HG02759 (cell line): ENCODE data around the gene TMEM30A.

ENCODE experiments used
- ATAC-seq: cut with Tn5 transposase; IDR thresholded peaks from one replicate; pipeline ENCODE4 v1.9.1; 2021; ENCODE audit warnings: mild to moderate bottlenecking, moderate library complexity; ENCODE audit not compliant: unreplicated experiment

TMEM30A gene

DNA sequence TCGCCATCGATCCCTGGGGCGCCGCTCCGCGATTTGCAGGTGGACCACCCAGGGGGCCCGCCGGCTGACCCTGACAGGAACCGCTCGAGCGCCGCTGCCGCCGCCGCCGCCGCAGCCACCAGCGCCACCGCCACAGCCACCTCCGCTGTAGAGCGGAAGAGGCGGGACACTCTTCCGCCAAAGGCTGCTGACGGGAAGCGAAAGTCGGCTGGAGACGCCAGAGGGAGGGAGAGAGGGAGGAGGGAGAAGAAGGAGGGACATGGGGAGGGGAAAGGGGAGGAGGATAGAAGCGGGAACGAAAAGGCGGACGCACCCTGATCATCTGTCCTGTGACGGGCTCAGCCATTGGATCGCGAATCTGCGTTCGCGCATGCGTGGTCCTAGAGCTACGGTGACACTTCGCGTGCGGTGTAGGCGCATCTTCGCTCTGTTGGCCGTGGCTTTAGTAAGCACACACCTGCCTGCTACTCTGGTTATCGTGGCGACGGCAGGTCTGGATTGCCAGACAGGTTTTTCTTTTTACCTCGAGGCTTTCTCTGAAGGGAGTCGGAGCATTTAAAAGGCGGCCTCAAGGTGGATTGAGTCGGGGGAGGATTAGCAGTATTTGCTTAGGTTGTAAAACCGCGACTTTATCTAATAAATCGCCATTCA lies at the start of gene TMEM30A:
TSS of gene TMEM30A (minus strand) at position 161 of the 651 bp plus-strand sequence. CDS start at position 7, 154 bp downstream.
- ATAC-seq = peak; percentile 92

DNA sequence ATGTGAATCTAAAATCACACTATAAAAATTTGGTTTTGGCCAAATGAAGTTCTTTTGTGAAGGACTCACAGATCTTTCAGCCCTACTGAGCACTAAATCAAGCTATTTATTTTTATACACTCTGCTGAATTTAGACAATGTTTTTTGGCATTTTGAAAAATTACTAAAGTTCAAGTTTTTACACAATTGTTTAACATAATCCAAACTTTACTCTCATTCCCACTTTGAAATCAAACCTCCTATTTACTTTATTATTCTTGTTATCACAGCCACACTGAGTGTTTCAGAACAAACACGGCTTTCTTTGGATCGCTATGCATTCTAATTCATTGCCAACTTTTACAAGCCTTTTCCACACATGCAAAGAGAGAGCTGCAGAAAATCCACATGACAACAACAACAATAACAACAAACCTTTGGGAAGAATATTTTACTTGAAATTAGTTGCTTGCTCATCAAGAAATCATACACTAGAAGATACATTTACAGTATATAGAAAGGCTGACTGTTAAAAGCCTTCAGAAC lies 49.1 kb upstream of the TMEM30A start:
- no peak for ATAC-seq

DNA sequence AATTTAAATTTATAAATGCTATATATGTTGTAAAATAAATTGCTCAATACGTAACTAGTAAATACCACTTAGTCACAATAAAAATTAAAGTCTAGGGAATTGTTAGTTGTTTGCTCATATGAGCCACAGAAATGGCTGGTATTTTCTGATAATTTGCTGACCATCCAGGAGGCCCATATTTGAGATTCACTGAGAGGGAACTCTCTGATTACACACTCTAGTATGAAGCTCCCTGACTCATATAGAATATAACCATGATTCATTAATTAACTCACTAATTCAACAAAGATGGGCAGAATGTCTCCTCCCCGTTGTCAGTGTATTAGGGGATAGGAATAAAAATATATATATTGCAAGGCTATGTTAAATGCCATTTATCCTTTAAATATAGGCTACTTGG lies 46.6 kb upstream of the TMEM30A start:
- no peak for ATAC-seq

DNA sequence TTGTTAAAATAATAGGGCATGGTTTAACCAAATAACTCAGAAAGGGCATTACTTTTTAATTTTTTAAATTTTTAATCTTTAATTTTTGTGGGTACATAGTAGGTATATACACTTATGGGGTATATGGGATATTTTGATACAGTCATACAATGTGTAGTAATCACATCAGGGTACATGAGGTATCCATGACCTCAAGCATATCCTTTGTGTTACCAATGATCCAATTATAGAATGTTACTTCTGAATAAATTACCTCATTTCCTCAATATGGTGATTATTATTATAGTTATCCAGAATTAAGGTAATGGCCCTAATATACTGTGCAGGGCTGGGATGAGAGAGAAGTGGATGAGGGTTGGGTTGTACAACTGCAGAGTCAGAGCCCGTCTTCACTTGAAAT lies 45.1 kb upstream of the TMEM30A start:
- no peak for ATAC-seq

DNA sequence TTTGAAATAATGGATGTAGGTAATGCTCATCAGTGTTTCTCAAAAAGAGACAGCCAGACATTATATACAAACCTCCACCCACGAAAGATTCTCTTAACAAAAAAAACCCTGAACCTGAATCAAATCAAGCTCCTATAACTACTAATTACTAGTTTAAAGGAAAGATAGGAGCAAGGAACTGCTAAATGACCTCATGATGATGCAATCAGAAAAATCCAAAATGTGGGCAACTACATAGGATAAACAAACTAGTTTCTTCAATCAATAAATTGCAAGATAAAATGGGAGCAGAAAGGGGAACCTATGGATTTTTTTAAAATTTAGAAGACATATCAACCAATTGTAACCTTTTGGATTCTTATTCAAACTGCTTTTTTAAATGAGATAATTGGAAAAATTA lies 43.2 kb upstream of the TMEM30A start:
- ATAC-seq = no peak

DNA sequence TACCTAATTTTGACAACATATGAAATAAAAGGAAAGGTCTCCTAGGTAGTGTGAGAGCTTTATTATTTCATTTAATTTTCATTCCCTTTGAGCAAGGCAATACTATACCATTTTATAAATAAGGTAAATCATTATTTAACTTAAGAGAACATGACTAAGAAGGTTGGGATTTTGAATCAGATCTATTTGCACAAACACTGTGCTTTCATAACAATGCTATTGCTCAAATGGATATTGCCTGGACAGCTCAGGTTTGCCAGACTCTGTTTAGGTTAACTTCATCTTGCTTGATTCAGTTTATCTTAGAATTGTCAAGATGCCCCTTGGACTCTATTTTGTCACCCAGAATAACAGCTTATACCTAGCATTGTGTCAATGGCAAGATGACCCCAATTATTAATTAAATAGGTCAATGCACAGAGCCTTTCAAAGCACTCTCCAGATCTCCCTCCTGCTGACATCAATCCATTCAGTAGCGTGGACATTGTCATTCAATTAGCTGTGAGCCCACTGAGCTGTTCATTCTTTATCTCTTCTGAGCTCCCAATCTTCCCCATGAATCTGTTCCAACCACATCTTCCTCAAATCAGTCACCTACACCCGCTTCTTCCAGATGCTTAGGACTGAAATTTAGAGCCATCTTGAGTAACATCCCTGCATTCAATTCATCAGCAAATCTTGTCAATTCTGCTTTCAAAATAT lies 42.1 kb upstream of the TMEM30A start:
- ATAC-seq = no peak

DNA sequence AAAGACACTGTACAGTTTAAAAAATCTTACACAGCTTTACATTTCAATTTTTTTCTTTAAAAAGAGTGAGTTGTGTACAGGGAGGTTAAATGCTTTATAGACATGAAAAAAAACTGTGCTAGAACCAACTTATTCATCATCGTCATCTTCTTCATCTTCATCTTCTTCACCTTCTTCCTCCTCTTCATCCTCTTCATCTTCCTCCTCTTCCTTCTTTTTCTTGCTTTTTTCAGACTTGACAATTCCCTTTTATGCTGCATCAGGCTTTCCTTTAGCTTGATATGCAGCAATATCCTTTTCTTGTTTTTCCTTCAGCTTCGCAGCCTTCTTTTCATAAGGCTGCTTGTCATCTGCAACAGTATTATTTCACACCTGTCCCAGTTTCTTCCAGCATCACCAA lies 34.3 kb upstream of the TMEM30A start:
- no peak for ATAC-seq

DNA sequence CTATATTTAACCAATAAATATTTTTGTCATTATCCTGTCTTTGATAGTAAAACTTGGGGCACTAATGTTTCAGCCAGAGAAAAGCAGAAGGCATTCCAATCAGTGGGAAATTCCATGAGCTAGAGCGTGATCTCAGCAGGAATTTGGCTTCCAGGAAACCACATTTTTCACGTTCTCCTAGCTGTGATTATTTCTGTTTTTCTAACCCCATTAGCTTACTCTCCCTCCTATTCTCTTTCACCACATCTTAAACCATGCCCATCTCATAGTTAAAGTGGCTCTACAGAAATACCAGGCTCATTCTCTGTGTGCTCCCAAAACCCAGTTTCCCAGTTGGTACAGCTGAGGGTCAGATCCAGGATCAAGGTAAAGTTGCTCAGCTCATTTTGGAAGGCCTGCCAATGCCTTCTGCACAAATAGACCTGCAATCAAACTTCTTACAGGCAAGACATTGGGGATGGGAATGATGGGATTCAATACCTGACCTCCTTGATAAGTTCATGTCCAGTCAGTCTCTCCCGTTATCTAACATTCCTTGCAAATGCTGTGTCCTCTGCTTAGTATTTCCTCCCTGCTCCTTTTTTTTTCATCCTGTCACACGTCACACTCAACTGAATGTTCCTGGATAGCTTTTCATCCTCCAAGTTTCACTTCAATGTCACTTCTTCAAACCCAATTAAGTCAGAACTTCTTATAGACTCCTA lies 33.1 kb upstream of the TMEM30A start:
- no peak for ATAC-seq

DNA sequence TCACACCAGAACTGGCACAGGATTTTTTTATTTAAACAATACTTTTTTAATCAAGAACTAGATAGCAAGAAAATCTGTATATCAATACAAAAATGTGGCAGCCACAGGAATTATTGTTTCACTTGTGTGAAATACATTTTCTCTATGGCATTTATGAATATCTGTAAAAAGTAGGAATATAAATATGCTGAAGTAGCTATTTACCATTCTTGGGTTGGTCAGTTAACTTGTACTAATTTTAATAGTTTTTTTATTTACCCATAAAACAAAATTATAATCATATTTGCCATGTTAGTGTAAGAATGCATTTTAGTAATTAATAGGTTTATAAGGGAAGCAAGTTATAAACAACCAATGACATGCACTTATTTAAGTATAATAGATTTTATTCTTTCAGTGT lies 31.4 kb upstream of the TMEM30A start:
- ATAC-seq = no peak

DNA sequence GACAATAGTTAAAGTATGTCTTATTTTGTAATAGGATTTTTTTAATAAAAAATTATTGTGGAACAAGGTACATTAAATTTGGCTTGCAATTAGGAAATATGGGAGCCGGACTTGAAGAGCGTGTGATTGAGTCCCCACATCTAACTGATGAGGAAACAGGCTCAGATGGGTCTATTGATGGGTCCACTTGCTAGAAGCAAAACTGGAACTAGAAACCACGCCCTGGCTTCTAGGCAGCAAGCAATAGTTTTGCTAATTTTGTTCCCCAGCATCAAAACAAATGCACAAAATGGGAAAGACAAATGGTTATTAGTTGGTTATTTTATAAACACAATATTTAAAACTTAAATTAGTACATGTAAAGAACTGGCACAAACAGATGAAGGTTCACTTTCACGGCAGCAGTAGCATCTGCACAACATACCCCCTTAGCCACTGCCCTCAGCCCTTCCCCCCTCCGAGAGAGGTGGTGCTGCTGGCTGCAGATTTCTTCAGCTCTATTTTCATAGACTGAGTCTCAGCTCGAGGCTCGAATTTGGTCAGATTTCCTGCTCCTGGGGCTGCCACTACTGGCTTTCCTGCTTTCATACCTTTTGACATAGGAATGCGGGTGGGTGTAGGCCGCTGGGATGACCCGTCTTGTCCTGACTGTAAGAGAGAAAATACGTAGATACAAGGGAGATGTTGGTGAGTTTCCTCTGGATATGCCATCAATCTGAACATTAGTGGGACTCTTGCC lies 23.8 kb upstream of the TMEM30A start:
- no peak for ATAC-seq

DNA sequence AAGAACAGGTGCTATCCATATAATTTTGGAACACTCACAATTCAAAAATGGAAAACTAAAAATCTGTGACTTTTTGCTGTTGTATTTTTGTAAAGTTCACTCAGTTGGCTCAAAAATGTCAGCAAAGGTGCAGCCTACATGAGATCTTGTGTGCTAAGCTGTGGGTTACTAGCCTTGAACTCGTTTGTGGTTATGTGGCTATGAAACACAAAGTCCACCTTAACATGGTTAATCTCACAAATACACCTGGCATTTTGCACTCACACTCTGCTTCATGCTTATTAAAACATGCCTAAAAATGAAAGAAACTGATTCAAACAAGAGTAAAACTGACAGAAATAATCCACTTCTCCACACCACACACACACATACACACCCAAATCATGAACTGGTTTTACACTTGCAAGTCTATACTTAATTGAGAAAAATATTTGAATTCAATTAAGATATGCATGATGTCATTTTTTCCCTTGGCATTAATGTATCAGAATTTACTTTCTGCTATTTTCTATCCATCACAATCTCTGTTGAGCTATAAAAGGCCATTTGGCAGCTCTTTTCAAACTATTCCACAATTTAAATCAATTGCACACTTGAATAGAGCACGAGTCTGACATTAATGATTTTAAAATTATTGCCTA lies 22.9 kb upstream of the TMEM30A start:
- ATAC-seq = no peak

DNA sequence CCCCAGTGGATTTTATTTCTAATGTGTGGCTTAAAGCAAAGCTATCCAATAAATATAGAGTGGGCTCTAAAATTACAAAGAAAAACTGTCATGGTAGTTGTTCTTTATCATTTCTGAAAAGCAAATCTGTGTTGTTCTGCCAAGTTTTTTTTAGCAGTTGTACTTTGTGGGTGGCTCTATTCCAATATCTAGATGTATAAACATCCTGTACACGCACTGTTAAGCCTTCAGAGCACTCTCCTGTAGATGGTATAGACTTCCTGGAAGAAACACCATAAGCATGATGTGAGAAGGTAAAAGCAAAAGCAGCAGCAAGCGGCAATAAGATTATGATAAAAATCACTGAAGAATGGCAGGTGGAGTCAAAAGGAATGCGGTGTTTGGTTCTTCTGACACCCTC lies 21.5 kb upstream of the TMEM30A start:
- ATAC-seq = no peak

DNA sequence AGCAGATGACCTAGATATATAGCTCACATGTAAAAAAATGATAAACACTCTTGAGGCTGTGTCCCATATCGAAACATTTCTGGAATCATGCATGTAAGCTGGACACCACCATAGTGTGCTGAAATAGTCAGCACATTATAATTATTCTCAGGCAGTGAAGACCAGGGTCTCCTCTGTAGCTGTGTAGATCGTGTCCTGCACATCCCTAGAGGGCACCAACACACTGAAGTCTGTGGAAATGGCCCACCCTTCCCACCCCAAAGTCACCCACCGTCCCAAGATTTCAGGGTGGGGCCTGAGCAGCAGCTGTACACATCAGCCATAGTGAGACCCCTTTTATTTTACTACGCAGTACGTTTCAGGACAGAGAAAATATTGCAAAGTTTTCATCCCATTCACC lies 21.0 kb upstream of the TMEM30A start:
- no peak for ATAC-seq

DNA sequence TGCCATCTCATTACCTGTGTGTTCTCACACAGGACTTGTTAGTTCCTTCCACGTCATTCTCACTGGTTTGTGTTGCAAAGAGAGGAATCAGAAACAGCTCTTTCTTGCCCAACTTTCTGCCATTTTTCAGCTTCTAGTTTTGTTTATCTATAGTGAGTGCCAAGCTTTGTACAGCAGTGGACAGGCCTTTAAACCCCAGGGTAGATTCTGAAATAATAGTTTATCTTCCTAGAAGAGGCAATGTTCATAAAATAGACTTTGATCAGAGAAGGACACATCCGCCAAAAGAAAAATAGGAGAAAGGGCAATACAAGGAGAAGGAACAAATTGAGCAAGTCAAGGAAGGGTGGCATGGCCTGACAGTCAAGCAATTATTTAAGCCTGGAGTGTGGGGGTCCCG lies 17.7 kb upstream of the TMEM30A start:
- ATAC-seq = no peak

DNA sequence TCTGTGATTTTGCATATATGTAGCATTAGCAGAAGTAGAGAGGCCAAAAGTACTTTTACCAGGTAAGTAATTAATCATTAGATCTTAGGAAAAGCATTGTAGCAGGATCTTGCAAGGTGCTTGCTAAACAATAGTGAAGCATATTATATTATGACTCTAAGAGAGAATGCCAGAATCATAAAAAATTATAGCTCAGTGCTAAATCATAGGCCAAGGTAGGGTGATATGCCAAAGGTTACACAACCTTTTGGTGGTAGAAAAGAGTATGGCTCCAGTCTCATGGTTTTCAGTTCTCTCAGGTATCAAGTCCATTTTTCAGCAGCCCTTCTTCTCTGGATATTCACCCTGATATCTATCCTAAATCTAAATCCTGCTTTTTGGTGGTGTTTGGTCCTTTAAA lies 16.9 kb upstream of the TMEM30A start:
- ATAC-seq = no peak

DNA sequence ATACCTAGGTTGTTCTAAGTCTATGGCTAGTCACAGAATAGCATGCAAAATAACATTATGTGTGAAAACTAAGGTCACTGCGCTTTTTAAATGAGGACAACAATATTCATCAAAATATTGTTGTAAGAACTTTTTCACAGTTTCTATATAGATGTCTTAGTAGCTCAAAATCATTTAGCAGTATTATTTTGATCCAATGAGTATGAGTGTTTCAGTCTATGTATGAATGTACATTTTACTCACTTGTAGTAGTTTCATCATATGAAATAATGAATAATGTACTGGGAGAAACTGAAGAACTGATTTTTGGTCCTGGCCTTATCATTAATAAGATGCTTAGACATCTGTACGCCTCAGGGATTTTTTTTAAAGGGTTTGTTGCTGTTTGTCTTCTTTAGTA lies 16.5 kb upstream of the TMEM30A start:
- no peak for ATAC-seq

DNA sequence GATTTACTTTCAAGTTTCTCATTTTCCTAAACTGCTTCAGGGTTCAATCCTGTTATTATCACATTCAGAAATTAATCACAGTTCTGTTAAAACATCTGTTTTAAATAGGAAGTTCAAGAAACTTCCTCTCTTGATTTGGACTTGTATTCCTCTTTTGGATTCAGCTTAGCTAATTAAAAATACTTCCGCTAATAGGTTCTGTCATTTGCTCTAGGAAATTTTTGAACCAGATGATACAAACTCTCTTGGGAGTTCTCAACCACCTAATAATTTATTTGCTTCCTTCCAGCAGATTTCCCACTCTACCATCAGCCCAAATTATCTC lies 15.9 kb upstream of the TMEM30A start:
- ATAC-seq = no peak

DNA sequence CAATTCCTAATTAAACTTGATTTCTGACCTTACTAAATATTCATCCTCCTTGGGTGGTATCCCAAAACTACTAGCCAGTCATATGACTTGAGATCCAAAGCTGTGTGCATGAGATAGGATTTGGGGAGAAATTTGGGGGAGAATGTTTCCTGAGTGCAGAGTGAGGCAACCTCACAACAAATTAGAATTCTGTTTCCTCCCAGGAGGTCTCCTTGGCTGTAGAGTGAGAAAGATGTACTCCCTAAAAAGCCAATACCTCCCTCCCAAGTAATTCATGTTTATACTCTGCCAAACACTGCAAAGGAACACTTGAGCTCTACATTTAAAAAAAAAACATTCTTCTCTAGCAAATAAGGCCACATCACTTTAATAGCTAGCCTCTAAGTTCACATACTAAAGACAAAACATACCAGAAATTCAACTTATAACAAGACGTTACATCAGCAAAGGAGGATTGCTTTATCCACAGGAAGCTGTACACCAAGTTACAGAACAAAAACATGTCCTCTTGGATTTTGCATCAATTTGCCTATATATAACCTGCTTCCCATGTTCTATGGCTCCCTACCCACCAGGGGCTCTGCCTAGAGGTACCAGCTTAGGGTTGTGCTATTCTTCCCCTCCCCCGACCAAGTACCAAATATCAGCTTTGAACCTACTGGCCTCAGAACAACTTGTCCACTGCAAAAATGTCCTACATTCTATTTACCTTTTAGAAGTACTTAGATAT lies 15.4 kb upstream of the TMEM30A start:
- ATAC-seq = no peak

DNA sequence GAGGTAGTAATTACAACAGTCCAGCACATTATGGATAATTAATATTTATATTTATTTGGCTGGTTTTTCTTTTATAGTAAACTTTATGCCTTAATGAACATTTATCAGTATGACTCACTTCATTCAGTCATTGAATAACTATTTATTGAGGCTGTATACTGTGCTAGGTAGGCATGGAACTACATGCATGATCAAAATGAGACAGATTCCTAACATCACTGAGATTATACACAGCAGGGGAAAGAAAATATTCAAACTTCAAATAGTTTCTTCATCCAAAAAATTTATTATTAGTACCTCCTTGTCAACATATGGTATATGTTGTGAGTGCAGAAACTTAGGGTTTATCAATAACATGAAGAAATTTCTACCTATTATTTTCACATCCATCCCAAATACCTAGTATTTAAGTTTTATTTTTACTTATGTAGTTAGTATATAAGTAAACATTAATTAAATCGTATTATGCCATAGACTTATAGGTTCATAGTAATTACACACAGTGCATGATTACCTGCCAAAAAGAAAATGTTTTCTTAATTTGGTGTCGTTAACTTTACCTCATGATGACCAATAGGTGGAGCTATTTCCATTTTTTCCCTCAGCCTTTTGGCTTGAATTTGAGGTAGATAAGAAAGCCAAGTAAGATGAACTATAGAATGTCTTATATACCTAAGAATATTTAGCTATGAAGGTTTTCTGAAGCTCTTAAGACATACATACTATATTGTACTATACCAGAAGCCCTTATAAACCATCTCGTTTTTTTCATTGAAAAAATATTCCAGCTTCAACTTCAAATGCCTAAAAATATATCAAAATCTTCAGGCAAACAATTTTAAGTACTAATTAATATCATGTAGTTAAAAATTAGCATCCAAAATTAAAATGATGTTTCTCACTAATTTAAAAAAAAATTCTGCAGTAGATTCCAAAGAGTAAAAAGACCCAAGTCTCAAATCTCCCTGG lies 12.5 kb upstream of the TMEM30A start:
- ATAC-seq = peak; percentile 65
